RWPE1 (cell line): ENCODE data around the gene CDK11B.
A peak's percentile ranks its signal among the peaks of the same experiment; 100 is the strongest.

Experiments
- CTCF ChIA-PET: fragments of 350-600 bp; sonication (Branson Sonifier 250); formaldehyde crosslinking; extraction: SDS; loops from one replicate; lab custom pipeline; 2021; lab: Yijun Ruan, JAX
- POLR2A ChIA-PET: fragments of 400-600 bp; formaldehyde crosslinking; extraction: SDS; loops from one replicate; lab custom pipeline; 2020; ENCODE audit warnings: antibody characterized with exemption; ENCODE audit not compliant: low non-redundant PET; lab: Yijun Ruan, JAX
- DNase-seq: peaks from one replicate; pipeline ENCODE4 v3.0.0; 2012; ENCODE audit warnings: low spot score
- H3K27ac ChIP-seq: fragments of 450-650 bp; 2 replicates; pipeline ENCODE4 v1.5.1; 2017
- CTCF ChIP-seq: fragments of 450-650 bp; conservative IDR thresholded peaks from 2 replicates; pipeline ENCODE4 v1.5.1; 2017; ENCODE audit warnings: low read depth, mild to moderate bottlenecking

The CDK11B gene

GRCh38 chr1:1627829-1628753 is 30.7 kb downstream of the CDK11B start:
- DNase-seq, result no peak
- ChIA-PET CTCF (interaction anchor here (0.6 kb wide), 1 partner anchor 427 kb away, joined by 3 read pairs; no protein-coding TSS in a partner anchor), POLR2A (no interaction called here)
- H3K27ac ChIP-seq, result peak overlapping the region; percentile 73
- TF ChIP-seq CTCF, result no peak

GRCh38 chr1:1627261-1627828 is 31.5 kb downstream of the CDK11B start:
- POLR2A ChIA-PET, result no interaction called here
- TF ChIP-seq CTCF, result no peak
- H3K27ac ChIP-seq, result peak overlapping the region; percentile 73
- CTCF ChIA-PET, result no interaction called here
- no peak for DNase-seq

- peak overlapping the region; percentile 73 for H3K27ac ChIP-seq
- DNase-seq, result no peak
- ChIA-PET CTCF (no interaction called here), POLR2A (no interaction called here)
- no peak for TF ChIP-seq CTCF
Observed at GRCh38 chr1:1626207-1627141, 32.3 kb downstream of the CDK11B start.

- H3K27ac ChIP-seq, result peak overlapping the region; percentile 73
- no peak for DNase-seq
- TF ChIP-seq CTCF, result no peak
- ChIA-PET CTCF (no interaction called here), POLR2A (no interaction called here)
Observed at GRCh38 chr1:1625824-1626206, 33.0 kb downstream of the CDK11B start.

GRCh38 chr1:1625404-1625775 is 33.4 kb downstream of the CDK11B start:
- ChIA-PET POLR2A (no interaction called here), CTCF (no interaction called here)
- DNase-seq, result no peak
- no peak overlapping the region for H3K27ac ChIP-seq
- no peak for TF ChIP-seq CTCF
